ENCODE measurements around the gene APBB2.
"Not testable (repeated sequence)": the region's sequence is repeated elsewhere in the genome, so short reads cannot be mapped to it uniquely, and the experiment has no call there.

The APBB2 gene

GRCh38 chr4:41155194-41155830 is 59.0 kb downstream of the APBB2 start:
- no peak for DNase-seq

- DNase-seq, result no peak
These were observed 59.5 kb downstream of the APBB2 start for GRCh38 chr4:41154814-41155177.

- DNase-seq, result no peak
These were observed 60.1 kb downstream of the APBB2 start for GRCh38 chr4:41154010-41154813.

GRCh38 chr4:41150401-41150800 is 63.9 kb downstream of the APBB2 start:
- no peak for DNase-seq

GRCh38 chr4:41149568-41149967 is 64.8 kb downstream of the APBB2 start:
- DNase-seq, result not testable (repeated sequence)

GRCh38 chr4:41148931-41149330 is 65.4 kb downstream of the APBB2 start:
- DNase-seq, result no peak

GRCh38 chr4:41148292-41148691 is 66.0 kb downstream of the APBB2 start:
- DNase-seq, result no peak

GRCh38 chr4:41147570-41147969 is 66.8 kb downstream of the APBB2 start:
- not testable (repeated sequence) for DNase-seq

GRCh38 chr4:41146716-41147506 is 67.4 kb downstream of the APBB2 start:
- DNase-seq, result no peak

GRCh38 chr4:41146196-41146595 is 68.1 kb downstream of the APBB2 start:
- DNase-seq, result no peak

GRCh38 chr4:41145571-41146078 is 68.7 kb downstream of the APBB2 start:
- DNase-seq, result no peak

GRCh38 chr4:41144812-41145211 is 69.5 kb downstream of the APBB2 start:
- DNase-seq, result no peak

- DNase-seq, result no peak
These were observed 70.3 kb downstream of the APBB2 start for GRCh38 chr4:41144040-41144379.

GRCh38 chr4:41143311-41144039 is 70.9 kb downstream of the APBB2 start:
- no peak for DNase-seq

- no peak for DNase-seq
These were observed 71.7 kb downstream of the APBB2 start for GRCh38 chr4:41142376-41143310.

GRCh38 chr4:41141900-41142299 is 72.4 kb downstream of the APBB2 start:
- DNase-seq, result no peak

GRCh38 chr4:41140410-41140809 is 73.9 kb downstream of the APBB2 start:
- no peak for DNase-seq

GRCh38 chr4:41137879-41138278 is 76.5 kb downstream of the APBB2 start:
- no peak for DNase-seq

GRCh38 chr4:41136456-41136855 is 77.9 kb downstream of the APBB2 start:
- DNase-seq, result no peak

GRCh38 chr4:41135801-41136200 is 78.5 kb downstream of the APBB2 start:
- no peak for DNase-seq

GRCh38 chr4:41134581-41134980 is 79.8 kb downstream of the APBB2 start:
- no peak for DNase-seq

Measured in activated CD4-positive, alpha-beta T cell treated with anti-CD3 and anti-CD28 coated beads, Interleukin-2, amount 50 U/mL, for 16 hours (primary cell).